ENCODE measurements around the gene HOXA5. TPM values are rescaled to one million over a fixed set of nuclear protein-coding genes. Genes with fewer than 3 reads are reported as not detected.

The HOXA5 gene
- total and polyA plus RNA-seq, 8 donors, result 0.24 to 1.4 (median 0.81) TPM; not detected in 1

GRCh38 chr7:27109466-27110185, 33.9 kb downstream of the HOXA5 start:
- ATAC-seq, result no peak
- H3K36me3 ChIP-seq, result no peaks in the 10 kb centered on the region
- H3K27ac ChIP-seq, result no peak overlapping the region
- H3K4me3 ChIP-seq, result no peak overlapping the region
- FAIRE-seq, result no peak
- WGBS, 2 donors, result 70 to 78% methylated on average over 4 of the region's 4 CpGs
- no peaks in the 10 kb centered on the region for H3K4me1 ChIP-seq
- H3K27me3 ChIP-seq, result peaks cover 0 to 61% (median 4%) of the 10 kb centered on the region in 4 donors
- intact Hi-C loops (cut with DNase I), result no loop called here
- no peak for DNase-seq
- H3K9me3 ChIP-seq, result no peaks in the 10 kb centered on the region
- TF ChIP-seq, protein P1, sequence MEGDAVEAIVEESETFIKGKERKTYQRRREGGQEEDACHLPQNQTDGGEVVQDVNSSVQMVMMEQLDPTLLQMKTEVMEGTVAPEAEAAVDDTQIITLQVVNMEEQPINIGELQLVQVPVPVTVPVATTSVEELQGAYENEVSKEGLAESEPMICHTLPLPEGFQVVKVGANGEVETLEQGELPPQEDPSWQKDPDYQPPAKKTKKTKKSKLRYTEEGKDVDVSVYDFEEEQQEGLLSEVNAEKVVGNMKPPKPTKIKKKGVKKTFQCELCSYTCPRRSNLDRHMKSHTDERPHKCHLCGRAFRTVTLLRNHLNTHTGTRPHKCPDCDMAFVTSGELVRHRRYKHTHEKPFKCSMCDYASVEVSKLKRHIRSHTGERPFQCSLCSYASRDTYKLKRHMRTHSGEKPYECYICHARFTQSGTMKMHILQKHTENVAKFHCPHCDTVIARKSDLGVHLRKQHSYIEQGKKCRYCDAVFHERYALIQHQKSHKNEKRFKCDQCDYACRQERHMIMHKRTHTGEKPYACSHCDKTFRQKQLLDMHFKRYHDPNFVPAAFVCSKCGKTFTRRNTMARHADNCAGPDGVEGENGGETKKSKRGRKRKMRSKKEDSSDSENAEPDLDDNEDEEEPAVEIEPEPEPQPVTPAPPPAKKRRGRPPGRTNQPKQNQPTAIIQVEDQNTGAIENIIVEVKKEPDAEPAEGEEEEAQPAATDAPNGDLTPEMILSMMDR (IDR thresholded peaks at IDR 0.05), result no peak

- peak in 3 of 4 donors; percentile 18 to 48 (median 36) for ATAC-seq
- WGBS, 2 donors, result 22 to 24% methylated on average over 41 of the region's 41 CpGs
- no peaks in the 10 kb centered on the region for H3K4me1 ChIP-seq
- no peaks in the 10 kb centered on the region for H3K9me3 ChIP-seq
- peaks cover 0 to 66% (median 4%) of the 10 kb centered on the region in 4 donors for H3K27me3 ChIP-seq
- intact Hi-C loops (cut with DNase I), result no loop called here
- H3K4me3 ChIP-seq, result no peak overlapping the region
- H3K36me3 ChIP-seq, result no peaks in the 10 kb centered on the region
- peak in 1 of 6 donors; percentile 44 for DNase-seq
- TF ChIP-seq, protein P1 (IDR thresholded peaks at IDR 0.05), result no peak
- H3K27ac ChIP-seq, result peak overlapping the region in 3 of 4 donors; percentile 10 to 62 (median 40)
- no peak for FAIRE-seq
These were observed 34.9 kb downstream of the HOXA5 start for GRCh38 chr7:27108390-27109127.

- 20 to 32% methylated on average over 40 to 47 of the region's 47 CpGs for WGBS, 2 donors
- ATAC-seq (no peak), DNase-seq (peak in 1 of 6 donors; percentile 47), FAIRE-seq (no peak)
- Histone ChIP-seq H3K36me3 (no peaks in the 10 kb centered on the region), H3K4me3 (no peak overlapping the region), H3K9me3 (no peaks in the 10 kb centered on the region), H3K27ac (peak overlapping the region in 3 of 4 donors; percentile 10 to 62 (median 40)), H3K27me3 (peaks cover 0 to 61% (median 4%) of the 10 kb centered on the region in 4 donors), H3K4me1 (no peaks in the 10 kb centered on the region)
- TF ChIP-seq, protein P1 (IDR thresholded peaks at IDR 0.05), result no peak
- intact Hi-C loops (cut with DNase I), result no loop called here
These were observed 35.8 kb downstream of the HOXA5 start for GRCh38 chr7:27107391-27108381.

GRCh38 chr7:27106901-27107240, 36.6 kb downstream of the HOXA5 start:
- no peak for FAIRE-seq
- TF ChIP-seq, protein P1 (IDR thresholded peaks at IDR 0.05), result no peak
- WGBS, 2 donors, result 19 to 24% methylated on average over 14 of the region's 14 CpGs
- intact Hi-C loops (cut with DNase I), result no loop called here
- Histone ChIP-seq H3K27me3 (peaks cover 0 to 55% (median 4%) of the 10 kb centered on the region in 4 donors), H3K4me3 (peak overlapping the region in 1 of 4 donors; percentile 17), H3K4me1 (no peaks in the 10 kb centered on the region), H3K9me3 (no peaks in the 10 kb centered on the region), H3K27ac (peak overlapping the region in 2 of 4 donors; percentile 37 to 40), H3K36me3 (no peaks in the 10 kb centered on the region)
- DNase-seq, result no peak
- ATAC-seq, result no peak
